Pancreas (tissue), 10 donors: ENCODE data around the gene JMJD8. TPM values are rescaled to one million over a fixed set of nuclear protein-coding genes. Genes with fewer than 3 reads are reported as not detected.

ENCODE experiments used
- ATAC-seq, 4 donors: fragments of 200-7000 bp; cut with Tn5 transposase; one replicate each; pipeline versions ENCODE4 v1.8.0 to v1.9.1; 2020; ENCODE audit warnings: mild to moderate bottlenecking in 4 of 4, moderate library complexity in 4 of 4
- DNase-seq, 6 donors: peaks; one replicate each; pipeline ENCODE4 v3.0.0-alpha.2; 2020
- FAIRE-seq: peaks from 2 replicates; lab custom pipeline; 2012; peaks lifted over from hg19 to GRCh38; lab: Jason Lieb, UNC
- H3K27ac ChIP-seq, 4 donors: fragments of 200-600 bp; sonication (generic); 1 replicate in 3 of 4; 2 replicates in 1 of 4; pipeline versions ENCODE4 v1.5.0 to v1.8.0; 2020
- H3K27me3 ChIP-seq, 4 donors: fragments of 200-600 bp; one replicate each; pipeline ENCODE4 v1.8.0; 2021
- H3K36me3 ChIP-seq, 3 donors: fragments of 200-600 bp; sonication (generic) in 1 of 3; one replicate each; pipeline versions ENCODE4 v1.5.0 to v1.8.0; 2020 to 2021
- H3K4me1 ChIP-seq, 3 donors: fragments of 200-600 bp; one replicate each; pipeline ENCODE4 v1.8.0; 2021
- H3K4me3 ChIP-seq, 4 donors: fragments of 200-600 bp; sonication (generic) in 2 of 4; one replicate each; pipeline versions ENCODE4 v1.5.0 to v1.8.0; 2020 to 2021
- H3K9me3 ChIP-seq, 4 donors: fragments of 200-600 bp; one replicate each; pipeline ENCODE4 v1.8.0; 2021
- CTCF ChIP-seq, 4 donors: fragments of 200-600 bp; sonication (generic) in 3 of 4; IDR thresholded peaks; one replicate each; pipeline versions ENCODE4 v1.5.0 to v1.8.0; 2021; ENCODE audit warnings: antibody characterized with exemption in 4 of 4
- WGBS, 2 donors: extraction: QIAGEN DNeasy Blood & Tissue Kit; methylation state at CpG; one replicate each; pipeline ENCODE4 v1.1.7; 2013; 5-methylcytosine and 5-hydroxymethylcytosine counted together
- intact Hi-C, 3 donors: fragments of 100-400 bp; cut with DNase I; formaldehyde crosslinking; loops; one replicate each; pipeline versions ENCODE4 v1.11.1 to v1.14.2; 2022
- polyA plus RNA-seq, 2 donors: library from polyadenylated mRNA; stranded (reverse); fragments of 200-250 nt; gene quantifications; one replicate each; pipeline ENCODE4 v1.2.3, GENCODE V29; 2013
- total RNA-seq, 6 donors: library from RNA; stranded (reverse); fragmentation: NEBNext Ultra II Directional in 4 of 6; extraction: Animal tissue kit (Norgen Biotek cat#: 25700) in 4 of 6; gene quantifications; one replicate each; pipeline versions ENCODE4 v1.2.1 to v1.2.4, GENCODE V29; 2021 to 2023
- donor health status: healthy with polysubstance abuse.
- donor health status: DM: no; HTN: no; CAD: no; lungs with moderate emphysema.
- donor health status: DM: no; HTN: no; CAD: no.
- donor health status: control.
- donor health status: control.
- donor health status: Bipolar disorder and iron deficiency.
- donor health status: DM: yes; HTN: yes; CAD: no.
- donor health status: DM: no; HTN: no; CAD: no.
- donor health status: DM: no; HTN: no; CAD: no.
- donor health status: DM: yes; HTN: yes; CAD: no.

Gene JMJD8
- total and polyA plus RNA-seq, 8 donors: 25.0 to 50.2 (median 34.2) TPM

- intact Hi-C loops: no loop called here
- H3K4me1 ChIP-seq: peaks cover 6 to 16% (median 10%) of the 10 kb centered on the region in 3 donors
- no peaks in the 10 kb centered on the region for H3K9me3 ChIP-seq
- peak overlapping the region in 3 of 4 donors; percentile 75 to 89 (median 77) for H3K4me3 ChIP-seq
- TF ChIP-seq CTCF (IDR thresholded peaks at IDR 0.05): no peak
- no peak for FAIRE-seq
- DNase-seq: peak in 2 of 6 donors; percentile 45 to 84
- no peaks in the 10 kb centered on the region for H3K27me3 ChIP-seq
- no peak for ATAC-seq
- peak overlapping the region in 3 of 4 donors; percentile 83 to 84 (median 83) for H3K27ac ChIP-seq
- 92 to 93% methylated on average over 50 to 51 of the region's 51 CpGs for WGBS, 2 donors
- H3K36me3 ChIP-seq: no peaks in the 10 kb centered on the region
These were observed 37.8 kb upstream of the JMJD8 start for GRCh38 chr16:721765-722540.

- H3K4me1 ChIP-seq: peaks cover 6 to 21% (median 16%) of the 10 kb centered on the region in 3 donors
- intact Hi-C loops: no loop called here
- FAIRE-seq: no peak
- peak in 1 of 4 donors; percentile 7 for TF ChIP-seq CTCF (IDR thresholded peaks at IDR 0.05)
- ATAC-seq: peak; percentile 86 to 88 (median 86)
- peak within 1 kb of the TSS; percentile 81 to 84 (median 83) for H3K27ac ChIP-seq
- 9 to 10% methylated on average over 54 to 106 of the region's 106 CpGs for WGBS, 2 donors
- peak; percentile 82 to 94 (median 90) for DNase-seq
- H3K27me3 ChIP-seq: no peaks in the 10 kb centered on the region
- H3K4me3 ChIP-seq: peak within 1 kb of the TSS; percentile 74 to 89 (median 76)
- no peaks in the 10 kb centered on the region for H3K36me3 ChIP-seq
- no peaks in the 10 kb centered on the region for H3K9me3 ChIP-seq
These were observed 37.0 kb upstream of the JMJD8 start, which contains the start of gene ANTKMT for GRCh38 chr16:720990-721764. TSS of gene ANTKMT (plus strand) at chr16:721146. CDS start at chr16:721275, 129 bp downstream.

- no peaks in the 10 kb centered on the region for H3K36me3 ChIP-seq
- ATAC-seq: peak; percentile 3 to 41 (median 25)
- intact Hi-C loops: no loop called here
- H3K4me1 ChIP-seq: peaks cover 6 to 25% (median 21%) of the 10 kb centered on the region in 3 donors
- peak overlapping the region; percentile 81 to 84 (median 83) for H3K27ac ChIP-seq
- FAIRE-seq: no peak
- no peaks in the 10 kb centered on the region for H3K9me3 ChIP-seq
- H3K4me3 ChIP-seq: peak overlapping the region; percentile 74 to 89 (median 76)
- H3K27me3 ChIP-seq: no peaks in the 10 kb centered on the region
- no peak for TF ChIP-seq CTCF (IDR thresholded peaks at IDR 0.05)
- WGBS, 2 donors: 1% methylated on average over 38 of the region's 38 CpGs
- peak in 2 of 6 donors; percentile 43 to 58 for DNase-seq
These were observed 36.4 kb upstream of the JMJD8 start for GRCh38 chr16:720447-720989.

- WGBS, 2 donors: 9 to 10% methylated on average over 16 of the region's 16 CpGs
- intact Hi-C loops: loop anchor here in 1 of 3 donors (10.0 kb wide), 1 partner anchor 335 kb away; no protein-coding TSS in a partner anchor
- no peaks in the 10 kb centered on the region for H3K27me3 ChIP-seq
- H3K4me1 ChIP-seq: peaks cover 6 to 25% (median 21%) of the 10 kb centered on the region in 3 donors
- H3K36me3 ChIP-seq: no peaks in the 10 kb centered on the region
- peak overlapping the region; percentile 74 to 89 (median 76) for H3K4me3 ChIP-seq
- peak overlapping the region; percentile 81 to 84 (median 83) for H3K27ac ChIP-seq
- no peak for FAIRE-seq
- peak in 1 of 6 donors; percentile 34 for DNase-seq
- no peak for ATAC-seq
- no peak for TF ChIP-seq CTCF (IDR thresholded peaks at IDR 0.05)
- no peaks in the 10 kb centered on the region for H3K9me3 ChIP-seq
These were observed 35.8 kb upstream of the JMJD8 start for GRCh38 chr16:719815-720446.
